Measurements from ENCODE around the gene BTNL9.

Gene BTNL9

GRCh38 chr5:181062631-181063030, 22.6 kb downstream of the BTNL9 start:
- DNase-seq (ENCODE audit: low spot score), result no peak
- Histone ChIP-seq H3K4me3 (no peak overlapping the region), H3K27ac (no peak overlapping the region)
- TF ChIP-seq, protein P1, sequence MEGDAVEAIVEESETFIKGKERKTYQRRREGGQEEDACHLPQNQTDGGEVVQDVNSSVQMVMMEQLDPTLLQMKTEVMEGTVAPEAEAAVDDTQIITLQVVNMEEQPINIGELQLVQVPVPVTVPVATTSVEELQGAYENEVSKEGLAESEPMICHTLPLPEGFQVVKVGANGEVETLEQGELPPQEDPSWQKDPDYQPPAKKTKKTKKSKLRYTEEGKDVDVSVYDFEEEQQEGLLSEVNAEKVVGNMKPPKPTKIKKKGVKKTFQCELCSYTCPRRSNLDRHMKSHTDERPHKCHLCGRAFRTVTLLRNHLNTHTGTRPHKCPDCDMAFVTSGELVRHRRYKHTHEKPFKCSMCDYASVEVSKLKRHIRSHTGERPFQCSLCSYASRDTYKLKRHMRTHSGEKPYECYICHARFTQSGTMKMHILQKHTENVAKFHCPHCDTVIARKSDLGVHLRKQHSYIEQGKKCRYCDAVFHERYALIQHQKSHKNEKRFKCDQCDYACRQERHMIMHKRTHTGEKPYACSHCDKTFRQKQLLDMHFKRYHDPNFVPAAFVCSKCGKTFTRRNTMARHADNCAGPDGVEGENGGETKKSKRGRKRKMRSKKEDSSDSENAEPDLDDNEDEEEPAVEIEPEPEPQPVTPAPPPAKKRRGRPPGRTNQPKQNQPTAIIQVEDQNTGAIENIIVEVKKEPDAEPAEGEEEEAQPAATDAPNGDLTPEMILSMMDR (IDR thresholded peaks at IDR 0.05), result no peak

DNA sequence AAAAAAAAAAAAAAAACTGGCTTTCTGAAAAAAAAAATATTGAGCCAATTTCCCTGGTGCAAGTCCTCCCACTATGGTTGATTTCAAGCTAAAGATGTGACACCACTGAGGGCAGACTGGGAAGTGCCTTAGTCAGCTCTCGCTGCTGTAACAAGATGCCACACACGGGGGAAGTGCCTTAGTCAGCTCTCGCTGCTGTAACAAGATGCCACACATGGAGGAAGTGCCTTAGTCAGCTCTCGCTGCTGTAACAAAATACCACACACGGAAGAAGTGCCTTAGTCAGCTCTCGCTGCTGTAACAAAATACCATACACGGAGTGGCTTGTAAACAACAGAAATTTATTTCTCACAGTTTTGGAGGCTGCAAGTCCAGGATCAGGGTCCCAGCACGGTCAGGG, 23.4 kb downstream of the BTNL9 start:
- H3K27ac ChIP-seq, result no peak overlapping the region
- no peak overlapping the region for H3K4me3 ChIP-seq
- DNase-seq (ENCODE audit: low spot score), result no peak
- TF ChIP-seq, protein P1 (IDR thresholded peaks at IDR 0.05), result no peak

- Histone ChIP-seq H3K27ac (no peak overlapping the region), H3K4me3 (no peak overlapping the region)
- TF ChIP-seq, protein P1 (IDR thresholded peaks at IDR 0.05), result no peak
- no peak for DNase-seq (ENCODE audit: low spot score)
Measured at GRCh38 chr5:181064987-181065386, 24.9 kb downstream of the BTNL9 start.

DNA sequence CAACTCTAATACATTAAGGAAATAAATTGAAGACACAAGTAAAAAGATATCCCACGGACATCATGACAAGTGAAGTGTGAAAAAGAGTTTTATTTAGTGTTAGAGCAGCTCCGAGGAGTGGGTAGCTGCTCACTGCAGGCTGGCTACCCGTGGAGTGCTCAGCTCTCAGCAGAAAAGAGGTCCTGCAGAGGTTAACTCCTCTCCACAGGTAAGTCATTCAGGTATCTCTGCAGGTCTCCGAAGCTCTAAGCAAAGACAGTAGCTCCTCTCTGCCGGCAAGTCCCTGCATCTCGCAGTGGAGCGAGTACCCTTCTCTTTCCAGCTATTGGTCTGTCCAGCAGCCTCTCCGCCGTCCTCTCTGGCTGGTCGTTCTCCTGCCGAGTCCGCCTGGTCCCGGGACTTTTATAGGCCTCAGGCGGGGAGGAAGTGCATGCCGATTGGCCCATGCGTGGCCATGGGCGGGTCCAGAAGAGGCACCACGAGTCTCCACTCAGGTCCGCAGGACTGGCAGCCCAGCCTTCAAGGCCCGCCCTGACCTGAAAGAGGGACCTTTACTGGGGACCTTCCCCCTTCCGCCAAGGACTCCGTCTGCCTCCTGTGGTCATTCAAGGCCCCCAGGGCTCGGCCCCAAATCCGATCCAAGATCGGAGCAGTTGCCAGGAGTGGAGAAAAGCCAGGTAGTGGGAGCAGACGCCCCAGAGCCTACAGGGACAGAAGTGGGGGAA, 29.9 kb downstream of the BTNL9 start:
- no peak for DNase-seq (ENCODE audit: low spot score)
- TF ChIP-seq, protein P1 (IDR thresholded peaks at IDR 0.05), result no peak
- Histone ChIP-seq H3K4me3 (no peak overlapping the region), H3K27ac (no peak overlapping the region)

GRCh38 chr5:181070523-181070922, 30.5 kb downstream of the BTNL9 start:
- H3K27ac ChIP-seq, result no peak overlapping the region
- TF ChIP-seq, protein P1 (IDR thresholded peaks at IDR 0.05), result no peak
- no peak for DNase-seq (ENCODE audit: low spot score)

DNA sequence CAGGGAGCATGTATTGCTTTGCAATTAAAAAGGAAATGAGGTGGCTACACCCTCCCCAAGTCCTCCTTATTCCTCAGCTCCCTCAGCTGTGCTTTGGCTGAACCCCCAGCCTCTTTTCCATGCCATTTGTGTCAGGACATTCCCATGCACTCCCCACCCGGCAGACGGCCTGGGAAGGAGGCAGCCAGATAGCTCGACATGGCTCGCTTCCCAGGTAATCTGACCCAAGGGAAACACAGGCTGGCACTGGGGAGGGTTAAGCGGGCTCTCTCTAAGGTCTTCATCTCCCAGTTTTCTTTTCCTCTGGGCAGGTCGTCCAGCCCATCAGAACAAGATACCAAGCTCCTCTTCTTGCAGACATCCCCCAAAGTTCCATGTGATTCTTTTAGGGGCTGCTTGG, 31.2 kb downstream of the BTNL9 start:
- no peak overlapping the region for H3K27ac ChIP-seq
- TF ChIP-seq, protein P1 (IDR thresholded peaks at IDR 0.05), result no peak
- no peak for DNase-seq (ENCODE audit: low spot score)
- no peak overlapping the region for H3K4me3 ChIP-seq

More at GRCh38 chr5:181070523-181070922, 30.5 kb downstream of the BTNL9 start:
- no peak overlapping the region for H3K4me3 ChIP-seq

DNA sequence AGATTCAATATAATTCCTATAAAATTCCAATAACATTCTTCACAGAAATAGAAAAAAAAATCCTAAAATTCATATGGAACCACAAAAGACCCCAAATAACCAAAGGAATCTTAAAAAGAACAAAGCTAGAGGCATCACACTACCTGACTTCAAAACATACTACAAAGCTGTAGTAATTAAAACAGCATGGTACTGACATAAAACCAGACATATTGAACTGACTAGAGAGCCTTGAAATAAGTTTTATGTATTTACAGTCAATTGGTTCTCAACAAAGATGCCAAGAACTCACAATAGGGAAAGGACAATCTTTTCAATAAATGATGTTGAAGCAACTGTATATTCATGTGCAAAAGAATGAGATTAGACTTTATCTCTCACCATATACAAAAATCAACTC, 36.9 kb downstream of the BTNL9 start:
- DNase-seq (ENCODE audit: low spot score), result no peak
- Histone ChIP-seq H3K4me3 (no peak overlapping the region), H3K27ac (no peak overlapping the region)
- TF ChIP-seq, protein P1 (IDR thresholded peaks at IDR 0.05), result no peak

All from coronary artery (tissue), 2 donors.